GM21360 (cell line): ENCODE data around the gene DCST1.

ENCODE experiments used
- ATAC-seq: cut with Tn5 transposase; IDR thresholded peaks from one replicate; pipeline ENCODE4 v1.9.1; 2021; ENCODE audit warnings: mild to moderate bottlenecking, moderate library complexity; ENCODE audit not compliant: unreplicated experiment

The DCST1 gene

GRCh38 chr1:155070158-155070621 is 36.6 kb downstream of the DCST1 start:
- ATAC-seq, result no peak

GRCh38 chr1:155070721-155071569 is 37.3 kb downstream of the DCST1 start:
- ATAC-seq, result no peak

GRCh38 chr1:155071701-155072100 is 38.1 kb downstream of the DCST1 start:
- ATAC-seq, result no peak

GRCh38 chr1:155072531-155073289 is 39.1 kb downstream of the DCST1 start:
- ATAC-seq, result no peak

GRCh38 chr1:155073377-155074242 is 40.0 kb downstream of the DCST1 start:
- no peak for ATAC-seq

- no peak for ATAC-seq
These were observed 41.9 kb downstream of the DCST1 start for GRCh38 chr1:155075535-155075934.

- no peak for ATAC-seq
These were observed 42.7 kb downstream of the DCST1 start for GRCh38 chr1:155076371-155076770.

GRCh38 chr1:155077346-155077745 is 43.7 kb downstream of the DCST1 start:
- ATAC-seq, result no peak

GRCh38 chr1:155077758-155078445 is 44.3 kb downstream of the DCST1 start:
- no peak for ATAC-seq

- ATAC-seq, result peak; percentile 43
These were observed 45.0 kb downstream of the DCST1 start, which contains the start of gene EFNA3 for GRCh38 chr1:155078469-155079209. Gene EFNA3 (plus strand): TSS chr1:155078837. CDS start chr1:155078942, 105 bp downstream.

- no peak for ATAC-seq
These were observed 45.5 kb downstream of the DCST1 start for GRCh38 chr1:155079210-155079486.

- ATAC-seq, result no peak
These were observed 46.1 kb downstream of the DCST1 start for GRCh38 chr1:155079487-155080311.

- ATAC-seq, result no peak
These were observed 46.9 kb downstream of the DCST1 start for GRCh38 chr1:155080312-155081228.

- no peak for ATAC-seq
These were observed 48.1 kb downstream of the DCST1 start for GRCh38 chr1:155081472-155082300.

- ATAC-seq, result no peak
These were observed 48.9 kb downstream of the DCST1 start for GRCh38 chr1:155082301-155083051.

- no peak for ATAC-seq
These were observed 49.5 kb downstream of the DCST1 start for GRCh38 chr1:155083052-155083541.
